CD14-positive monocyte (primary cell): Measurements from ENCODE around the gene LDLRAD4. TPM values are rescaled to one million over a fixed set of nuclear protein-coding genes. Genes with fewer than 3 reads are reported as not detected.

ENCODE experiments used
- DNase-seq, 3 donors: peaks; one replicate each; pipeline ENCODE4 v3.0.0-alpha.2; 2011 to 2022
- H2AFZ ChIP-seq: 2 replicates; pipeline ENCODE4 v1.6.0; 2012; ENCODE audit warnings: mild to moderate bottlenecking, low read depth, low read length, inconsistent platforms; ENCODE audit not compliant: insufficient read depth, poor library complexity, severe bottlenecking
- H3K27ac ChIP-seq, 2 donors: 1 replicate in 1 of 2; 2 replicates in 1 of 2; pipeline ENCODE4 v1.5.1; 2012 to 2013; ENCODE audit warnings: low read length in 2 of 2, control low read depth in 1 of 2, inconsistent platforms in 1 of 2, low read depth in 1 of 2, mild to moderate bottlenecking in 1 of 2
- H3K27me3 ChIP-seq, 2 donors: one replicate each; pipeline versions ENCODE4 v1.6.0 to v1.6.1; 2011 to 2013; ENCODE audit warnings: low read length in 2 of 2; ENCODE audit not compliant: control insufficient read depth in 2 of 2, insufficient read depth in 2 of 2
- H3K36me3 ChIP-seq, 2 donors: replicated peaks in 1 of 2; 1 replicate in 1 of 2; 2 replicates in 1 of 2; pipeline versions ENCODE4 v1.5.1 to v1.6.1; 2012 to 2013; ENCODE audit warnings: low read length in 2 of 2, control low read depth in 1 of 2, inconsistent platforms in 1 of 2, mild to moderate bottlenecking in 1 of 2; ENCODE audit not compliant: insufficient read depth in 2 of 2, control insufficient read depth in 1 of 2
- H3K4me1 ChIP-seq, 2 donors: 1 replicate in 1 of 2; 2 replicates in 1 of 2; pipeline versions ENCODE4 v1.5.1 to v1.6.1; 2012 to 2013; ENCODE audit warnings: low read length in 2 of 2, control low read depth in 1 of 2, inconsistent platforms in 1 of 2, mild to moderate bottlenecking in 1 of 2, moderate library complexity in 1 of 2; ENCODE audit not compliant: insufficient read depth in 2 of 2, control insufficient read depth in 1 of 2
- H3K4me2 ChIP-seq: replicated peaks from 2 replicates; pipeline ENCODE3; 2012; ENCODE audit warnings: low read length, moderate library complexity, mild to moderate bottlenecking; ENCODE audit not compliant: poor library complexity, severe bottlenecking; ENCODE audit errors: extremely low read depth
- H3K4me3 ChIP-seq, 3 experiments: fragments of 200-600 bp in 1 of 3; sonication (generic) in 1 of 3; replicated peaks in 1 of 3; 1 replicate in 2 of 3; 2 replicates in 1 of 3; pipeline ENCODE4 v1.5.1; 2011 to 2013; ENCODE audit warnings: low read length in 3 of 3, mild to moderate bottlenecking in 3 of 3, control low read depth in 2 of 3, low read depth in 2 of 3, inconsistent platforms in 1 of 3, moderate library complexity in 1 of 3
- H3K79me2 ChIP-seq: 2 replicates; pipeline ENCODE4 v1.6.0; 2012; ENCODE audit warnings: mild to moderate bottlenecking, control low read depth, inconsistent platforms, low read length, moderate library complexity; ENCODE audit not compliant: insufficient read depth
- H3K9ac ChIP-seq: 2 replicates; pipeline ENCODE4 v1.6.0; 2017; ENCODE audit warnings: low read length, mild to moderate bottlenecking; ENCODE audit not compliant: insufficient read depth, poor library complexity, severe bottlenecking
- H3K9me3 ChIP-seq, 2 donors: replicated peaks in 1 of 2; 1 replicate in 1 of 2; 2 replicates in 1 of 2; pipeline versions ENCODE4 v1.5.1 to v1.6.1; 2012 to 2013; ENCODE audit warnings: low read length in 2 of 2, control low read depth in 1 of 2; ENCODE audit not compliant: control insufficient read depth in 1 of 2, insufficient read depth in 1 of 2
- H4K20me1 ChIP-seq: 2 replicates; pipeline ENCODE4 v1.6.0; 2012; ENCODE audit warnings: mild to moderate bottlenecking, low read length, control low read depth, moderate library complexity; ENCODE audit not compliant: insufficient read depth
- H3K27ac Mint-ChIP-seq, 7 donors: one replicate each; pipeline ENCODE4 v1.8.0; 2020; ENCODE audit warnings: mild to moderate bottlenecking in 7 of 7, mixed read lengths in 7 of 7, moderate library complexity in 6 of 7, inconsistent platforms in 2 of 7
- H3K27me3 Mint-ChIP-seq, 3 donors: one replicate each; pipeline ENCODE4 v1.8.0; 2021 to 2022; ENCODE audit warnings: low read depth in 3 of 3, mild to moderate bottlenecking in 3 of 3, mixed read lengths in 3 of 3, moderate library complexity in 3 of 3, inconsistent platforms in 1 of 3
- H3K36me3 Mint-ChIP-seq, 2 donors: one replicate each; pipeline ENCODE4 v1.8.0; 2020; ENCODE audit warnings: mixed read lengths in 2 of 2, inconsistent platforms in 1 of 2, mild to moderate bottlenecking in 1 of 2
- H3K4me1 Mint-ChIP-seq: one replicate; pipeline ENCODE4 v1.8.0; 2020; ENCODE audit warnings: mild to moderate bottlenecking, mixed read lengths
- H3K4me3 Mint-ChIP-seq, 2 donors: one replicate each; pipeline ENCODE4 v1.8.0; 2020; ENCODE audit warnings: mild to moderate bottlenecking in 2 of 2, mixed read lengths in 2 of 2, moderate library complexity in 1 of 2
- H3K9me3 Mint-ChIP-seq, 7 donors: one replicate each; pipeline ENCODE4 v1.8.0; 2020 to 2022; ENCODE audit warnings: mixed read lengths in 7 of 7, mild to moderate bottlenecking in 6 of 7, moderate library complexity in 6 of 7, inconsistent platforms in 2 of 7
- WGBS: methylation state at CpG from one replicate; pipeline ENCODE4 v1.1.5; 2013; ENCODE audit warnings: missing lambda C conversion rate; ENCODE audit not compliant: insufficient coverage; 5-methylcytosine and 5-hydroxymethylcytosine counted together
- intact Hi-C, 2 donors: fragments of 100-400 bp; cut with micrococcal nuclease; formaldehyde crosslinking; loops; one replicate each; pipeline versions ENCODE4 v1.15.0 to v1.15.1; 2023
- polyA plus RNA-seq, 3 donors: library from polyadenylated mRNA; depleted of rRNA in 1 of 3; unstranded in 2 of 3; stranded (reverse) in 1 of 3; fragments of 300-500 nt in 2 of 3; fragments of >200 nt in 1 of 3; fragmentation: Illumina TruSeq in 2 of 3; gene quantifications; 1 replicate in 2 of 3; 2 replicates in 1 of 3; pipeline ENCODE4 v1.2.3, GENCODE V29; 2012 to 2021
- TF ChIP-seq, protein P1 (sequence below): fragments of 200-600 bp; IDR thresholded peaks from one replicate; pipeline ENCODE4 v1.8.0; 2022; ENCODE audit warnings: antibody characterized with exemption, mild to moderate bottlenecking

LDLRAD4 gene
- polyA plus RNA-seq, 3 donors = 13.5 to 15.4 (median 13.8) TPM

- Histone ChIP-seq H3K36me3 (no peaks in the 10 kb centered on the region), H3K4me3 (peak overlapping the region in 1 of 3 experiments; percentile 23), H3K27me3 (no peaks in the 10 kb centered on the region), H4K20me1 (peaks cover 51% of the 10 kb centered on the region), H3K4me2 (peak overlapping the region; percentile 40), H3K9me3 (no peaks in the 10 kb centered on the region), H3K27ac (peak overlapping the region; percentile 43 to 67), H3K4me1 (peaks cover 31 to 36% of the 10 kb centered on the region in 2 donors), H2AFZ (no peak overlapping the region), H3K9ac (no peak overlapping the region), H3K79me2 (no peaks in the 10 kb centered on the region)
- TF ChIP-seq, protein P1, sequence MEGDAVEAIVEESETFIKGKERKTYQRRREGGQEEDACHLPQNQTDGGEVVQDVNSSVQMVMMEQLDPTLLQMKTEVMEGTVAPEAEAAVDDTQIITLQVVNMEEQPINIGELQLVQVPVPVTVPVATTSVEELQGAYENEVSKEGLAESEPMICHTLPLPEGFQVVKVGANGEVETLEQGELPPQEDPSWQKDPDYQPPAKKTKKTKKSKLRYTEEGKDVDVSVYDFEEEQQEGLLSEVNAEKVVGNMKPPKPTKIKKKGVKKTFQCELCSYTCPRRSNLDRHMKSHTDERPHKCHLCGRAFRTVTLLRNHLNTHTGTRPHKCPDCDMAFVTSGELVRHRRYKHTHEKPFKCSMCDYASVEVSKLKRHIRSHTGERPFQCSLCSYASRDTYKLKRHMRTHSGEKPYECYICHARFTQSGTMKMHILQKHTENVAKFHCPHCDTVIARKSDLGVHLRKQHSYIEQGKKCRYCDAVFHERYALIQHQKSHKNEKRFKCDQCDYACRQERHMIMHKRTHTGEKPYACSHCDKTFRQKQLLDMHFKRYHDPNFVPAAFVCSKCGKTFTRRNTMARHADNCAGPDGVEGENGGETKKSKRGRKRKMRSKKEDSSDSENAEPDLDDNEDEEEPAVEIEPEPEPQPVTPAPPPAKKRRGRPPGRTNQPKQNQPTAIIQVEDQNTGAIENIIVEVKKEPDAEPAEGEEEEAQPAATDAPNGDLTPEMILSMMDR = no peak
- Mint-ChIP-seq H3K9me3 (peaks cover 0 to 2% (median 0%) of the 10 kb centered on the region in 7 donors), H3K4me3 (peak overlapping the region in 1 of 2 donors; percentile 73), H3K27me3 (peaks cover 0 to 4% (median 3%) of the 10 kb centered on the region in 3 donors), H3K27ac (peak overlapping the region in 6 of 7 donors; percentile 15 to 81 (median 75)), H3K36me3 (peaks cover 0 to 6% of the 10 kb centered on the region in 2 donors), H3K4me1 (peaks cover 46% of the 10 kb centered on the region)
- WGBS = 91% methylated on average over 4 of the region's 8 CpGs
- intact Hi-C loops = loop anchor here in 1 of 2 donors (10.0 kb wide), 1 partner anchor 238 kb away; the partner anchor contains the start of gene LDLRAD4
- peak in 1 of 3 donors; percentile 19 for DNase-seq
These were observed 233.8 kb downstream of the LDLRAD4 start for GRCh38 chr18:13452388-13452811.

GRCh38 chr18:13452871-13453680 is 234.5 kb downstream of the LDLRAD4 start:
- TF ChIP-seq, protein P1 = no peak
- no peaks in the 10 kb centered on the region for H3K79me2 ChIP-seq
- H3K9ac ChIP-seq = no peak overlapping the region
- WGBS = 93% methylated on average over 20 of the region's 21 CpGs
- Mint-ChIP-seq H3K4me1 (peaks cover 47% of the 10 kb centered on the region), H3K27ac (no peak overlapping the region), H3K9me3 (peaks cover 0 to 2% (median 0%) of the 10 kb centered on the region in 7 donors), H3K27me3 (peaks cover 0 to 5% (median 4%) of the 10 kb centered on the region in 3 donors), H3K36me3 (peaks cover 0 to 6% of the 10 kb centered on the region in 2 donors), H3K4me3 (no peak overlapping the region)
- no peak overlapping the region for H3K4me3 ChIP-seq
- no peaks in the 10 kb centered on the region for H3K27me3 ChIP-seq
- H2AFZ ChIP-seq = no peak overlapping the region
- no peak overlapping the region for H3K27ac ChIP-seq
- peaks cover 51% of the 10 kb centered on the region for H4K20me1 ChIP-seq
- intact Hi-C loops = loop anchor here in 1 of 2 donors (10.0 kb wide), 1 partner anchor 238 kb away; the partner anchor contains the start of gene LDLRAD4
- H3K36me3 ChIP-seq = no peaks in the 10 kb centered on the region
- H3K9me3 ChIP-seq = no peaks in the 10 kb centered on the region
- H3K4me1 ChIP-seq = peaks cover 31 to 39% of the 10 kb centered on the region in 2 donors
- H3K4me2 ChIP-seq = no peak overlapping the region
- DNase-seq = no peak
